Endothelial cell of umbilical vein (primary cell): ENCODE results near the gene LNX2.

Experiments
- CTCF ChIP-seq, 2 donors: IDR thresholded peaks; 1 replicate in 1 of 2; 2 replicates in 1 of 2; pipeline ENCODE4 v1.5.1; 2011; ENCODE audit warnings: low read length in 2 of 2, mild to moderate bottlenecking in 2 of 2, moderate library complexity in 2 of 2, control low read depth in 1 of 2, inconsistent platforms in 1 of 2, low read depth in 1 of 2; ENCODE audit not compliant: insufficient read depth in 1 of 2; ENCODE audit errors: extremely low read depth in 1 of 2
- EZH2 ChIP-seq: IDR thresholded peaks from 2 replicates; pipeline ENCODE4 v1.6.1; 2012; ENCODE audit warnings: borderline replicate concordance, low read depth, mild to moderate bottlenecking, moderate library complexity, low read length, inconsistent platforms; ENCODE audit not compliant: severe bottlenecking
- FOS ChIP-seq: IDR thresholded peaks from 2 replicates; pipeline ENCODE4 v1.6.1; 2011; ENCODE audit warnings: mild to moderate bottlenecking, low read length, moderate library complexity, borderline replicate concordance; ENCODE audit not compliant: insufficient read depth
- POLR2A ChIP-seq: IDR thresholded peaks from 2 replicates; pipeline ENCODE4 v1.6.1; 2012; ENCODE audit warnings: low read depth, mild to moderate bottlenecking, control low read depth, low read length
- POLR2AphosphoS5 ChIP-seq: IDR thresholded peaks from 2 replicates; pipeline ENCODE4 v1.6.1; 2012; ENCODE audit warnings: low read depth, mild to moderate bottlenecking, control low read depth, low read length, moderate library complexity; ENCODE audit not compliant: insufficient read depth
- TF ChIP-seq, protein P1 (sequence below): IDR thresholded peaks from 2 replicates; pipeline ENCODE4 v1.6.1; 2011; ENCODE audit not compliant: insufficient read depth, insufficient read length

- TF ChIP-seq CTCF (IDR thresholded peaks at IDR 0.05; ENCODE audit: extremely low read depth in 1 of 2, insufficient read depth in 1 of 2, low read depth in 1 of 2, low read length in 2 of 2) (no peak), EZH2 (no peak), FOS (no peak), POLR2A (no peak), POLR2AphosphoS5 (no peak)
- TF ChIP-seq, protein P1, sequence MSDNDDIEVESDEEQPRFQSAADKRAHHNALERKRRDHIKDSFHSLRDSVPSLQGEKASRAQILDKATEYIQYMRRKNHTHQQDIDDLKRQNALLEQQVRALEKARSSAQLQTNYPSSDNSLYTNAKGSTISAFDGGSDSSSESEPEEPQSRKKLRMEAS = no peak
Observed at GRCh38 chr13:27572234-27572901, 48.0 kb downstream of the LNX2 start.
